Medulla oblongata (tissue), 1 donor: ENCODE measurements around the gene ACADS.

ENCODE experiments used
- DNase-seq: peaks from one replicate; pipeline ENCODE4 v3.0.0-alpha.2; 2015; ENCODE audit errors: extremely low spot score

ACADS gene

GRCh38 chr12:120700886-120701285, 24.7 kb upstream of the ACADS start:
- peak; percentile 37 for DNase-seq

GRCh38 chr12:120702637-120703036, 23.0 kb upstream of the ACADS start:
- no peak for DNase-seq

- no peak for DNase-seq
Observed at GRCh38 chr12:120703311-120703942, 22.2 kb upstream of the ACADS start.

GRCh38 chr12:120705618-120706017, 20.0 kb upstream of the ACADS start:
- no peak for DNase-seq

- DNase-seq = no peak
Observed at GRCh38 chr12:120706029-120706428, 19.6 kb upstream of the ACADS start.

- no peak for DNase-seq
Observed at GRCh38 chr12:120708651-120709050, 17.0 kb upstream of the ACADS start.

DNA sequence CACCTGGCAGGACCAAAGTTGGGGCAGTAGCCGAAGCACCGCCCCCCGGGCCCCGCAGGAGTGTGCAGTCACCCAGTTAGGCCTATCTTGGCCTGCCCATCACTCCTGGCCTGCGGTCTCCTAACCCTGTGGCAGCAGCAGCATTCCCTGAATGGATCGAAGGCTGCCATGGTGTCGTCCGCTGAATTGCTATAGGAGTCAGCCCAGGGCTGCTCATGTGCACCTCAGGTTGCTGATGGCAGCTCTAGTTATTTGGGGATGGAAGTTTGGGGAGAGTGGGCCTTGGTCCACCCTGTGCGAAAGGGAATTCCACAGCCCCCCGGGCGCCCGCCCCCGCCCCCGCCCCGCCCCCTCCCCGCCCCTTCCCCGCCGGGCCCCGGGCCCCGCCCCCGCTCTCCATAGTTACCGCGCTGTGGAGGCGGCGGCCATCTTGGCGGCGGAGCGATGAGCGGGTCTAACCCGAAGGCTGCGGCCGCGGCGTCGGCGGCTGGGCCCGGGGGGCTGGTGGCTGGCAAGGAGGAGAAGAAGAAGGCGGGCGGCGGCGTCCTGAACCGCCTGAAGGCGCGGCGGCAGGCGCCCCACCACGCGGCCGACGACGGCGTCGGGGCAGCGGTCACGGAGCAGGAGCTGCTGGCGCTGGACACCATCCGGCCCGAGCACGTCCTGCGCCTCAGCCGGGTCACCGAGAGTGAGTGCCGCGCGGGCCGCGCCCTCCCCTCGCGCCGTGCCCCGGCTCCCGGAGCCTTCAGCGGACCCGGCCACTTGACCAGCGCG, 15.4 kb upstream of the ACADS start, which contains the start of gene UNC119B:
Gene UNC119B, plus strand, starts transcription at position 428 of the 774 bp plus-strand sequence. Its CDS starts 17 bp downstream, at position 445.
- peak; percentile 66 for DNase-seq

DNA sequence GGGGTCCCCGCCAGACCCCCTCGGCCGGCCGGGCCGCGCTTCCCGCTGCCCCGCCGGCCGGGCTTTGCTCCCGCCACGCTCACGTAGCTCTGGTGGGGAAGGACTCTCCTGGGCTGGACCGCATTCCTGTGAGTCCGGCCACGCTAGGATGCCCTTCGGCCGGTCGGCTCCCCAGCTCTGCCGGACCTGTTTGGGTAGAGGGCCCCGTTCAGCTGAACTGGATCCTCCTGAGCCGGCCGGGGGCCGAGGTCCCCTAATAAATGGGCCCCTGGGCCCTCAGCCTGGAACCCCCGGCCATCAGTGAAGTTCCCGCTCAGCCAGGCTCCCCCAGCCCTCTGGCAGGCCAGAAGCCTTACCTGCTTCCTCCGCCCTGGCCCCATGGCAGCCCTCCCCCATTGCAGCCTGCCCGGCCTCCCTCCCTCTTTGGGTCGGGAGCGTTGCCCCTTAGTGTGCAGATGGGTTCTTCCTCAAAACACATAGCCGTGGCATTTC, 14.8 kb upstream of the ACADS start:
- DNase-seq = no peak

GRCh38 chr12:120711411-120711810, 14.2 kb upstream of the ACADS start:
- no peak for DNase-seq

GRCh38 chr12:120712610-120713009, 13.0 kb upstream of the ACADS start:
- DNase-seq = no peak

- DNase-seq = peak; percentile 93
Observed at GRCh38 chr12:120713861-120714482, 11.7 kb upstream of the ACADS start.

DNA sequence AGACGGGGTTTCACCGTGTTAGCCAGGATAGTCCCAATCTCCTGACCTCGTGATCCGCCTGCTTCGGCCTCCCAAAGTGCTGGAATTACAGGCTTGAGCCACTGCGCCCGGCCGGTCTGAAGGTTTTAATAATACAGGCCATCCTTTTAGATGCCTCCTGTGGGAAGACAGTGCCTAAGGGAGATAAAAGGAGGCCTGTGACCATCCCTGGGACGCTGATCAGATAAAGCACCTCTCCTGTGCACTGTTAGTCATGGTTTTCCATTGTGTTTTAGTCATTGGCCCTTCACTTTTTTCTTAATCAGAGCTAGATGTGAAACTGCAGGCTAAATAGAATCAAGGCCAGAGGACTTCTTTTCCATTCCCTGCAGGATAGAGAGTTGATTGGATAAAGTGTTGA, 7.6 kb upstream of the ACADS start:
- no peak for DNase-seq

DNA sequence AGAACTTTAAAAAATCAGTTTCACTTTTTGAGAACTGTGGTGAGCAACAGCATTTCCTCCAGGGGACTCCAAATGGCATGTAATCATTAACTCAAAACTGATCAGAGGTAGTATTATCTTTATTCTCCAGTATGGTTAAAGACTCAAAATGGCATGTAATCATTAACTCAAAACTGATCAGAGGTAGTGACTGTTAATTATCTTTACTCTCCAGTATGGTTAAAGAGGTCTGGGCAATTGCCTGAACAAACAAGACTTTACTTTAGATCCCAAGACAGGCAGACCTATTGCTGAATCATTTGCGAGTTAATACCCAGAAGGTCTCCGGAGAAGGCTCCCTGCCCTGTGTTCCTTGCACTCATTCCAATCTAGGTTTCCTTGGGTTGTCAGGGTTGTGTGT, 6.6 kb upstream of the ACADS start:
- DNase-seq = no peak

DNA sequence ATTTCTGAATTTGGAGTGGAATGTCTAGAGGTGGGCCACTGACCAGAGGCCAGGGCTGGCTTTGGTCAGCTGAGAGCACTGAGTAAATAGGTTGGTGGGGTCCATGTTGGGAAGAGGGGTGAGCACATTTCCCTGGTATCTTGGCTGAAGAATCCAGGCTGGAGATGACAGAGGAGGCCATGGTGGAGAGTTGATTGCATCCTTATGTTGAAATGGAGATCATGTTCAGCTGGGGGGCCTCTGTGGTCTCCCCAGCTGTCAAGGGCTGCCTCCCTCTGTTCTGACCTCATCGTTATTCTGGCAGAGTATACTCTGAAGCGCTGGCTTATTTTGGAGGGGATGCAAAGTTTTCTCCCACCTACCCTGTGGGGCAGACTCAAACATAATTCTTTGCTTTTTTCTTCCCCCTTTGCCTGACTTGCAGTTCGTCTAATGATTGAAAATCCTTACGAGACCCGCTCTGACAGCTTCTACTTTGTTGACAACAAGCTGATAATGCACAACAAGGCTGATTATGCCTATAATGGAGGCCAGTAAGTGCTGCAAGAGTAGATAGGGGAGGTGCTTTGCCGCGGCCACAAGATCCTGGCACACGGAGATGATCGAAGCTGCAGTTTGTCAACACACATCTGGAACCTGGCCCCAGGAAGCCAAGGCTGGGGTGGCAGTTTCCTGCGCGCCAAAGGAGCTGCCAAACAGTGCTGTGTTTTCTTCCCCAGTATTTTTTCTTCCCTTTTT, 6.0 kb upstream of the ACADS start:
- DNase-seq = no peak

- DNase-seq = peak; percentile 79
Observed at GRCh38 chr12:120720234-120720986, 5.2 kb upstream of the ACADS start.

GRCh38 chr12:120720987-120721801, 4.4 kb upstream of the ACADS start:
- DNase-seq = no peak

DNA sequence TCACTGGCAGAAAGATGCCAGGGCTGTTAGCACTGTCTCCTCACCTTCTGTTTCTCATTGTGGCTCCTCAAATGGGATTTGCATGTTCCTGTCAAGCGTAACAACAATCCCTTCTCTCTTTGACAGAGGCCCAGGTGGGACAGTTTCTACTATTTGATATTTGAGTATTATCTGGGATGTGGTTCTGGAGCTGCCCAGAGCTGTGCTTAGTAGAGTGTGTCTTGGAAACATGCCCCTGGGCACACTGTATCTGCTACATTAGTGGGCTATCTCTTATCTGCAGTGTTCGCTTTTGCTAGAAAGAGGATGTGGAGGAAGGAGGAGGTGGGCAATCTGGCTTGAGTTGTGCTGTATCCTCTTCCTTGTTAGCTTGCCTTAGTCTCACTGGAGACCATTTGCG, 3.8 kb upstream of the ACADS start:
- no peak for DNase-seq

DNA sequence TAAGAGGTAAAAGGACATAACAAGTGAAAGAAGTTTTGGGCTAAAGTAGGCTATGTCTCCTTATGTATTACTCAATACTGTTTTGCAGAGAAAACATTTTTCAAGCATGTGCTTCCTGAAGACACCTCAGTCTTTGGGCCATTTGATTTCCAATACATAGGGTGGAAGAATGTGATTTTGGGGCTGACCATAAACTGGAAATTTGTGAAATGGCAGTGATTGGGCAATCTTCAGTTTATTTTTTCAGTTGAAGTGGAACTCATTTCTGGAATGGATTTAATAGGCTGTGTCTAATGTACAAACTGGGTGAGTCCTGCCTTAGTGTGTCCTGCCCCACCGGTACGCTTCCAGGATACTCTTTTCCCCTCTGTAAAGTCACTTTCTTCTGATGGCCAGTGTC, 2.8 kb upstream of the ACADS start:
- no peak for DNase-seq

- DNase-seq = no peak
Observed at GRCh38 chr12:120724720-120725119, 906 bp upstream of the ACADS start.

- DNase-seq = no peak
Observed at GRCh38 chr12:120725151-120725658, 421 bp upstream of the ACADS start.
